Body of pancreas (tissue), 4 donors: ENCODE measurements around the gene DCAF4. TPM values are rescaled to one million over a fixed set of nuclear protein-coding genes. Genes with fewer than 3 reads are reported as not detected.

Source experiments
- ATAC-seq: fragments of 150-250 bp; one replicate; pipeline ENCODE4 v1.9.1; 2016
- DNase-seq, 4 donors: peaks; one replicate each; pipeline ENCODE4 v3.0.0-alpha.2; 2019
- H3K27ac ChIP-seq, 4 donors: fragments of 200-600 bp; sonication (generic); 1 replicate in 3 of 4; 2 replicates in 1 of 4; pipeline versions ENCODE4 v1.5.1 to v1.6.1; 2016 to 2019; ENCODE audit warnings: mild to moderate bottlenecking in 1 of 4, mixed read lengths in 1 of 4, moderate library complexity in 1 of 4
- H3K27me3 ChIP-seq, 2 donors: fragments of 200-600 bp; sonication (generic); one replicate each; pipeline ENCODE4 v1.6.0; 2016; ENCODE audit warnings: mild to moderate bottlenecking in 1 of 2
- H3K36me3 ChIP-seq, 2 donors: fragments of 200-600 bp; sonication (generic); replicated peaks in 1 of 2; 2 replicates each; pipeline ENCODE4 v1.5.1; 2016; ENCODE audit warnings: low read depth in 2 of 2; ENCODE audit not compliant: insufficient read depth in 1 of 2
- H3K4me1 ChIP-seq: fragments of 200-600 bp; sonication (generic); one replicate; pipeline ENCODE4 v1.6.0; 2016
- H3K4me3 ChIP-seq, 2 donors: fragments of 200-600 bp; sonication (generic); 1 replicate in 1 of 2; 2 replicates in 1 of 2; pipeline ENCODE4 v1.5.1; 2016 to 2019
- H3K9me3 ChIP-seq, 3 donors: fragments of 200-600 bp; sonication (generic); 1 replicate in 2 of 3; 2 replicates in 1 of 3; pipeline ENCODE4 v1.5.1; 2016
- POLR2A ChIP-seq, 3 donors: fragments of 450-650 bp; IDR thresholded peaks; one replicate each; pipeline ENCODE4 v1.6.1; 2016; ENCODE audit warnings: antibody characterized with exemption in 3 of 3, mild to moderate bottlenecking in 2 of 3
- WGBS, 2 donors: methylation state at CpG; one replicate each; pipeline ENCODE4 v1.1.5; 2017; 5-methylcytosine and 5-hydroxymethylcytosine counted together
- intact Hi-C: fragments of 100-400 bp; cut with DNase I; formaldehyde crosslinking; loops from one replicate; pipeline ENCODE4 v1.15.1; 2023
- total RNA-seq, 2 donors: library from RNA; depleted of rRNA; stranded (reverse); fragments of >200 nt; gene quantifications; one replicate each; pipeline ENCODE4 v1.1.0, GENCODE V29; 2016
- TF ChIP-seq, protein P1 (sequence below), 7 experiments: fragments of 450-650 bp in 4 of 7; fragments of 200-600 bp in 3 of 7; sonication (generic) in 3 of 7; IDR thresholded peaks; one replicate each; pipeline ENCODE4 v1.5.1; 2016 to 2019; ENCODE audit warnings: antibody characterized with exemption in 7 of 7

Gene DCAF4
- total RNA-seq, 2 donors from 2014 or later = 10.4 to 39.2 TPM

DNA sequence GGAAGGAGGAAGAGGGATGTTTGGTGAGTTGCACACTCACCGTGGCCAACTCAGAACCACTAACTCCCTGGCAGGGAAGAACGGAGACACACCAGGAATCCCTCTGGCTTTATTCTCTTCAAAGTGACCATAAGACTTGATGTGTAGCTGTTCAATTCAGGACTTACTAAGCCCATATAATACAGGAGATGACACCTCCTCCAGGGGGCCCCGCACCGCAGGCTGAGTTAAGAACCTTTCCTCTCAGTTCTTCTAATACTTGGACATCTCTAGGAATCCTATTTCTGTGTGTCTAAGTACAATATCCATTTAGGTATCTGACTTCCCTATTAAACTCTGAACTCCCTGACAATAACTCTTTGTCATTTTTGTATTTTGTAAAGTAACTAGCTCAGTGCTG is 49.5 kb downstream of the DCAF4 start:
- Histone ChIP-seq H3K4me3 (no peak overlapping the region), H3K4me1 (no peaks in the 10 kb centered on the region), H3K36me3 (peaks cover 6 to 25% of the 10 kb centered on the region in 2 donors), H3K9me3 (no peaks in the 10 kb centered on the region), H3K27ac (no peak overlapping the region), H3K27me3 (no peaks in the 10 kb centered on the region)
- no peak for ATAC-seq
- WGBS, 2 donors = 93 to 100% methylated on average over 4 of the region's 4 CpGs
- DNase-seq = peak in 1 of 4 donors; percentile 14
- TF ChIP-seq POLR2A (IDR thresholded peaks at IDR 0.05) = no peak
- TF ChIP-seq, protein P1, sequence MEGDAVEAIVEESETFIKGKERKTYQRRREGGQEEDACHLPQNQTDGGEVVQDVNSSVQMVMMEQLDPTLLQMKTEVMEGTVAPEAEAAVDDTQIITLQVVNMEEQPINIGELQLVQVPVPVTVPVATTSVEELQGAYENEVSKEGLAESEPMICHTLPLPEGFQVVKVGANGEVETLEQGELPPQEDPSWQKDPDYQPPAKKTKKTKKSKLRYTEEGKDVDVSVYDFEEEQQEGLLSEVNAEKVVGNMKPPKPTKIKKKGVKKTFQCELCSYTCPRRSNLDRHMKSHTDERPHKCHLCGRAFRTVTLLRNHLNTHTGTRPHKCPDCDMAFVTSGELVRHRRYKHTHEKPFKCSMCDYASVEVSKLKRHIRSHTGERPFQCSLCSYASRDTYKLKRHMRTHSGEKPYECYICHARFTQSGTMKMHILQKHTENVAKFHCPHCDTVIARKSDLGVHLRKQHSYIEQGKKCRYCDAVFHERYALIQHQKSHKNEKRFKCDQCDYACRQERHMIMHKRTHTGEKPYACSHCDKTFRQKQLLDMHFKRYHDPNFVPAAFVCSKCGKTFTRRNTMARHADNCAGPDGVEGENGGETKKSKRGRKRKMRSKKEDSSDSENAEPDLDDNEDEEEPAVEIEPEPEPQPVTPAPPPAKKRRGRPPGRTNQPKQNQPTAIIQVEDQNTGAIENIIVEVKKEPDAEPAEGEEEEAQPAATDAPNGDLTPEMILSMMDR (IDR thresholded peaks at IDR 0.05) = no peak
- intact Hi-C loops = no loop called here

GRCh38 chr14:72978856-72979255 is 52.6 kb downstream of the DCAF4 start:
- H3K4me3 ChIP-seq = no peak overlapping the region
- H3K36me3 ChIP-seq = peaks cover 4 to 20% of the 10 kb centered on the region in 2 donors
- TF ChIP-seq, protein P1 (IDR thresholded peaks at IDR 0.05) = no peak
- no peak for TF ChIP-seq POLR2A (IDR thresholded peaks at IDR 0.05)
- no peaks in the 10 kb centered on the region for H3K27me3 ChIP-seq
- H3K27ac ChIP-seq = no peak overlapping the region
- DNase-seq (no peak), ATAC-seq (no peak)
- no peaks in the 10 kb centered on the region for H3K9me3 ChIP-seq
- whole genome bisulfite sequencing, 2 donors = 85 to 93% methylated on average over 5 to 9 of the region's 9 CpGs
- intact Hi-C loops = no loop called here
- peaks cover 12% of the 10 kb centered on the region for H3K4me1 ChIP-seq

GRCh38 chr14:72980863-72981262 is 54.6 kb downstream of the DCAF4 start:
- intact Hi-C loops = no loop called here
- WGBS, 2 donors = 91 to 92% methylated on average over 6 to 8 of the region's 8 CpGs
- no peak overlapping the region for H3K27ac ChIP-seq
- H3K4me1 ChIP-seq = peaks cover 12% of the 10 kb centered on the region
- no peaks in the 10 kb centered on the region for H3K27me3 ChIP-seq
- H3K4me3 ChIP-seq = no peak overlapping the region
- TF ChIP-seq, protein P1 (IDR thresholded peaks at IDR 0.05) = no peak
- TF ChIP-seq POLR2A (IDR thresholded peaks at IDR 0.05) = no peak
- peaks cover 0 to 2% of the 10 kb centered on the region in 2 donors for H3K36me3 ChIP-seq
- DNase-seq = no peak
- ATAC-seq = no peak
- H3K9me3 ChIP-seq = no peaks in the 10 kb centered on the region

DNA sequence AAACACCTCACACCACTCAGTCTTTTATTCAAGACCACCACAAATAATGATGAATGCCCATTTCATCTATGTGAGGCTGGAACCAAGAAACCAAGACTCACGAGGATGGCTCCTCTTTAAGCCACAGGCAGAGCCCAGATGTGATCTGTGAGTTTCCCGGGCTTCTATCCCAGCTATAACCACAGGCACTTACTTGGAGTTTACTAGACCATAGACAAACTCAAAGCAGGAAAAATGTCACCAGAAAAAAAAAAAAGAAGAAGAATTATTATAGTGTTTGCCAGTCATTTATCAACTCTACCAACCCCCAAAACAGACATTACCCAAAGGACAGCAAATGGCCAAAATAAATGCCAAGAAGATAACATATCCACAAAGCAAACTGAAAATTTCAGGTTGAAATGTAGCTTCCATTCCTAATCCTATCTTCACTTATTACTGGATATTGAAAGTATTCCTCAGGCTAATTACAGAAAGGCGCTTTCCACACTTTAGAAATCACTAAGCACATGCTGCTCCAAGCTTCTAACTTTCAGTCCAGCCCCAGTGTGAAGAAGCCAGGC is 56.0 kb downstream of the DCAF4 start:
- intact Hi-C loops = no loop called here
- DNase-seq (no peak), ATAC-seq (no peak)
- Histone ChIP-seq H3K27me3 (no peaks in the 10 kb centered on the region), H3K4me1 (peaks cover 12% of the 10 kb centered on the region), H3K27ac (no peak overlapping the region), H3K4me3 (no peak overlapping the region), H3K36me3 (no peaks in the 10 kb centered on the region), H3K9me3 (no peaks in the 10 kb centered on the region)
- WGBS, 2 donors = 30 to 34% methylated on average over 3 of the region's 3 CpGs
- no peak for TF ChIP-seq POLR2A (IDR thresholded peaks at IDR 0.05)
- TF ChIP-seq, protein P1 (IDR thresholded peaks at IDR 0.05) = no peak

DNA sequence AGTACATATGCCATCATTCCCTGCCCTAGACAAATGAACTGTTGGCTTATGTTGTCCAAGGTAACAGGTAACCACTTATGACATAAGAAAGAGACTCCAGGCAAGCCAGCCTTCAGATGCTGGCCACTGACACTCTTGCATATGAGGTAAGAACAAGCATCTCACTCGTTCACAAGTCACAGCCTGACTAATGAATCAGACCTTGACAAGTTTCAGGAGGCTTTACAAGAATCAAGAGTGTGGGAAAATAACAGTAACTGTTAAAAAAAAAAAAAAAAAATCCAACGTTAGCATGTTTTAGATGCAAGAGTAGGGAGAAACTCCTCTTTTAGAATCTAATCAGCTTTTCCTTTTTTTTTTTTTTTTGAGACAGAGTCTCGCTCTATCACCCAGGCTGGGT is 60.0 kb downstream of the DCAF4 start:
- peaks cover 12% of the 10 kb centered on the region for H3K4me1 ChIP-seq
- H3K27ac ChIP-seq = no peak overlapping the region
- no peaks in the 10 kb centered on the region for H3K9me3 ChIP-seq
- no peak overlapping the region for H3K4me3 ChIP-seq
- WGBS, 2 donors = 59 to 76% methylated on average over 3 of the region's 3 CpGs
- TF ChIP-seq POLR2A (IDR thresholded peaks at IDR 0.05) = no peak
- TF ChIP-seq, protein P1 (IDR thresholded peaks at IDR 0.05) = no peak
- ATAC-seq = no peak
- no peak for DNase-seq
- H3K27me3 ChIP-seq = no peaks in the 10 kb centered on the region
- no peaks in the 10 kb centered on the region for H3K36me3 ChIP-seq
- intact Hi-C loops = no loop called here
